Neural cell (in vitro differentiated cells): Measurements from ENCODE around the gene OGFOD3. TPM values are rescaled to one million over a fixed set of nuclear protein-coding genes. Genes with fewer than 3 reads are reported as not detected.

Experiments
- H2AFZ ChIP-seq: fragments of 200-600, 300-800 bp; sonication (generic), shearing (Covaris generic); 2 replicates; pipeline ENCODE4 v1.6.0; 2014; ENCODE audit warnings: low read depth, mild to moderate bottlenecking, antibody characterized with exemption, low read length, moderate library complexity
- H3F3A ChIP-seq: fragments of 200-600 bp; shearing (Covaris generic); 2 replicates; pipeline ENCODE4 v1.6.1; 2016; ENCODE audit warnings: mild to moderate bottlenecking, moderate library complexity, mixed read lengths, antibody characterized with exemption, low read length; ENCODE audit not compliant: insufficient read depth, poor library complexity, severe bottlenecking
- H3K27ac ChIP-seq: fragments of 200-600, 300-800 bp; sonication (generic), shearing (Covaris generic); 2 replicates; pipeline ENCODE4 v1.5.1; 2014; ENCODE audit warnings: mild to moderate bottlenecking, low read length, moderate library complexity
- H3K27me3 ChIP-seq: fragments of 300-800, 200-600 bp; sonication (generic), shearing (Covaris generic); 2 replicates; pipeline ENCODE4 v1.6.0; 2014; ENCODE audit warnings: mild to moderate bottlenecking, low read depth, low read length, moderate library complexity; ENCODE audit not compliant: insufficient read depth
- H3K36me3 ChIP-seq: fragments of 300-800, 200-600 bp; sonication (generic), shearing (Covaris generic); 2 replicates; pipeline ENCODE4 v1.5.1; 2014; ENCODE audit warnings: mild to moderate bottlenecking, antibody characterized with exemption, low read length, moderate library complexity; ENCODE audit not compliant: insufficient read depth
- H3K4me2 ChIP-seq: fragments of 300-800, 200-600 bp; sonication (generic), shearing (Covaris generic); 2 replicates; pipeline ENCODE4 v1.6.0; 2014; ENCODE audit warnings: mild to moderate bottlenecking, low read length
- H3K4me3 ChIP-seq: fragments of 300-800, 200-600 bp; sonication (generic), shearing (Covaris generic); 2 replicates; pipeline ENCODE4 v1.5.1; 2014; ENCODE audit warnings: mild to moderate bottlenecking, low read length, moderate library complexity
- H3K79me2 ChIP-seq: fragments of 200-600 bp; shearing (Covaris generic); replicated peaks from 2 replicates; pipeline ENCODE4 v1.6.0; 2014; ENCODE audit warnings: mild to moderate bottlenecking, low read length, moderate library complexity; ENCODE audit not compliant: insufficient read depth
- H3K9ac ChIP-seq: fragments of 300-800, 200-600 bp; sonication (generic), shearing (Covaris generic); 2 replicates; pipeline ENCODE4 v1.6.1; 2016; ENCODE audit warnings: mild to moderate bottlenecking, low read length, mixed read lengths
- H3K9me2 ChIP-seq: fragments of 200-600 bp; shearing (Covaris generic); 2 replicates; pipeline ENCODE4 v1.6.1; 2016; ENCODE audit warnings: mild to moderate bottlenecking, low read length, mixed read lengths; ENCODE audit not compliant: insufficient read depth
- H3K9me3 ChIP-seq: fragments of 200-600, 300-800 bp; sonication (generic), shearing (Covaris generic); 2 replicates; pipeline ENCODE4 v1.6.1; 2016; ENCODE audit warnings: mild to moderate bottlenecking, mixed run types, low read length, moderate library complexity, mixed read lengths
- H4K20me1 ChIP-seq: fragments of 200-600 bp; shearing (Covaris generic); 2 replicates; pipeline ENCODE4 v1.6.1; 2016; ENCODE audit warnings: mild to moderate bottlenecking, mixed run types; ENCODE audit not compliant: insufficient read depth
- EP300 ChIP-seq: fragments of 450-650 bp; conservative IDR thresholded peaks from 2 replicates; pipeline ENCODE4 v1.6.1; 2014; ENCODE audit warnings: antibody characterized with exemption, mild to moderate bottlenecking, moderate library complexity; ENCODE audit not compliant: poor library complexity, severe bottlenecking
- EZH2 ChIP-seq: fragments of 200-600, 300-800 bp; shearing (Covaris generic), sonication (generic); IDR thresholded peaks from 2 replicates; pipeline ENCODE4 v1.6.1; 2014; ENCODE audit warnings: antibody characterized with exemption, low read length, borderline replicate concordance, mild to moderate bottlenecking; ENCODE audit not compliant: insufficient read depth, poor library complexity, severe bottlenecking
- MXI1 ChIP-seq: fragments of 450-650 bp; conservative IDR thresholded peaks from 2 replicates; pipeline ENCODE4 v1.6.1; 2014; ENCODE audit warnings: antibody characterized with exemption, mild to moderate bottlenecking; ENCODE audit not compliant: poor library complexity, severe bottlenecking
- POLR2AphosphoS5 ChIP-seq: IDR thresholded peaks from 2 replicates; pipeline ENCODE4 v1.6.1; 2012
- RAD21 ChIP-seq: fragments of 450-650 bp; conservative IDR thresholded peaks from 2 replicates; pipeline ENCODE4 v1.6.1; 2014; ENCODE audit warnings: antibody characterized with exemption, mild to moderate bottlenecking, moderate library complexity
- REST ChIP-seq: IDR thresholded peaks from 2 replicates; pipeline ENCODE4 v1.6.1; 2012; ENCODE audit warnings: borderline replicate concordance
- SMC3 ChIP-seq: fragments of 450-650 bp; conservative IDR thresholded peaks from 2 replicates; pipeline ENCODE4 v1.6.1; 2014; ENCODE audit warnings: antibody characterized with exemption, mild to moderate bottlenecking, moderate library complexity; ENCODE audit not compliant: poor library complexity
- TAF1 ChIP-seq: IDR thresholded peaks from 2 replicates; pipeline ENCODE4 v1.6.1; 2012; ENCODE audit warnings: low read depth
- polyA plus RNA-seq: library from polyadenylated mRNA; depleted of rRNA; stranded (reverse); fragments of >200 nt; gene quantifications from 2 replicates; pipeline ENCODE4 v1.2.3, GENCODE V29; 2014
- TF ChIP-seq, protein P1 (sequence below): fragments of 450-650 bp; IDR thresholded peaks from 2 replicates; pipeline ENCODE4 v1.5.1; 2014; ENCODE audit warnings: antibody characterized with exemption, mild to moderate bottlenecking, moderate library complexity; ENCODE audit not compliant: poor library complexity, severe bottlenecking

OGFOD3 gene
- polyA plus RNA-seq, 1 donor from 2014 or later = 22.6 TPM

GRCh38 chr17:82445542-82445941, 27.2 kb upstream of the OGFOD3 start:
- H3K9me2 ChIP-seq = no peaks in the 10 kb centered on the region
- H3K9ac ChIP-seq = no peak overlapping the region
- H3K27ac ChIP-seq = no peak overlapping the region
- H3K79me2 ChIP-seq = peaks cover 10% of the 10 kb centered on the region
- H3F3A ChIP-seq = no peaks in the 10 kb centered on the region
- H3K36me3 ChIP-seq = no peaks in the 10 kb centered on the region
- no peaks in the 10 kb centered on the region for H3K9me3 ChIP-seq
- H3K4me2 ChIP-seq = no peak overlapping the region
- no peak for TF ChIP-seq MXI1
- no peak for TF ChIP-seq REST
- TF ChIP-seq EZH2 = no peak
- TF ChIP-seq, protein P1, sequence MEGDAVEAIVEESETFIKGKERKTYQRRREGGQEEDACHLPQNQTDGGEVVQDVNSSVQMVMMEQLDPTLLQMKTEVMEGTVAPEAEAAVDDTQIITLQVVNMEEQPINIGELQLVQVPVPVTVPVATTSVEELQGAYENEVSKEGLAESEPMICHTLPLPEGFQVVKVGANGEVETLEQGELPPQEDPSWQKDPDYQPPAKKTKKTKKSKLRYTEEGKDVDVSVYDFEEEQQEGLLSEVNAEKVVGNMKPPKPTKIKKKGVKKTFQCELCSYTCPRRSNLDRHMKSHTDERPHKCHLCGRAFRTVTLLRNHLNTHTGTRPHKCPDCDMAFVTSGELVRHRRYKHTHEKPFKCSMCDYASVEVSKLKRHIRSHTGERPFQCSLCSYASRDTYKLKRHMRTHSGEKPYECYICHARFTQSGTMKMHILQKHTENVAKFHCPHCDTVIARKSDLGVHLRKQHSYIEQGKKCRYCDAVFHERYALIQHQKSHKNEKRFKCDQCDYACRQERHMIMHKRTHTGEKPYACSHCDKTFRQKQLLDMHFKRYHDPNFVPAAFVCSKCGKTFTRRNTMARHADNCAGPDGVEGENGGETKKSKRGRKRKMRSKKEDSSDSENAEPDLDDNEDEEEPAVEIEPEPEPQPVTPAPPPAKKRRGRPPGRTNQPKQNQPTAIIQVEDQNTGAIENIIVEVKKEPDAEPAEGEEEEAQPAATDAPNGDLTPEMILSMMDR = no peak
- no peak for TF ChIP-seq EP300
- TF ChIP-seq TAF1 = no peak
- TF ChIP-seq RAD21 = no peak
- TF ChIP-seq SMC3 = no peak
- TF ChIP-seq POLR2AphosphoS5 = no peak
- no peak overlapping the region for H2AFZ ChIP-seq
- no peaks in the 10 kb centered on the region for H3K27me3 ChIP-seq
- no peak overlapping the region for H3K4me3 ChIP-seq
- H4K20me1 ChIP-seq = no peaks in the 10 kb centered on the region

- peaks cover 8% of the 10 kb centered on the region for H3K79me2 ChIP-seq
- no peak overlapping the region for H3K27ac ChIP-seq
- no peak overlapping the region for H3K4me2 ChIP-seq
- H3K36me3 ChIP-seq = no peaks in the 10 kb centered on the region
- H3F3A ChIP-seq = no peaks in the 10 kb centered on the region
- H3K4me3 ChIP-seq = no peak overlapping the region
- H3K9me2 ChIP-seq = no peaks in the 10 kb centered on the region
- H4K20me1 ChIP-seq = no peaks in the 10 kb centered on the region
- H3K9ac ChIP-seq = no peak overlapping the region
- no peaks in the 10 kb centered on the region for H3K9me3 ChIP-seq
- no peaks in the 10 kb centered on the region for H3K27me3 ChIP-seq
- TF ChIP-seq EP300 (no peak), MXI1 (no peak)
- no peak overlapping the region for H2AFZ ChIP-seq
These were observed 26.6 kb upstream of the OGFOD3 start for GRCh38 chr17:82444941-82445521.
